Retinal pigment epithelial cell (primary cell): ENCODE measurements around the gene TBC1D21.
A peak's percentile ranks its signal among the peaks of the same experiment; 100 is the strongest.

Source experiments
- DNase-seq: peaks from one replicate; pipeline ENCODE4 v3.0.0-alpha.2; 2010; ENCODE audit warnings: low read depth
- H3K4me3 ChIP-seq: 2 replicates; pipeline ENCODE4 v1.5.1; 2011; ENCODE audit warnings: mild to moderate bottlenecking, low read length, control low read depth, moderate library complexity
- CTCF ChIP-seq: conservative IDR thresholded peaks from 2 replicates; pipeline ENCODE4 v1.5.1; 2011; ENCODE audit warnings: low read depth, low read length, control low read depth, inconsistent platforms

TBC1D21 gene

GRCh38 chr15:73906346-73907034 lies 33.1 kb downstream of the TBC1D21 start:
- no peak overlapping the region for H3K4me3 ChIP-seq
- no peak for TF ChIP-seq CTCF
- no peak for DNase-seq

- TF ChIP-seq CTCF: no peak
- no peak for DNase-seq
- H3K4me3 ChIP-seq: no peak overlapping the region
These were observed 33.7 kb downstream of the TBC1D21 start for GRCh38 chr15:73907035-73907408.

- TF ChIP-seq CTCF: peak; percentile 98
- H3K4me3 ChIP-seq: no peak overlapping the region
- no peak for DNase-seq
These were observed 34.9 kb downstream of the TBC1D21 start for GRCh38 chr15:73908030-73908821.

GRCh38 chr15:73908822-73909122 lies 35.4 kb downstream of the TBC1D21 start:
- no peak for DNase-seq
- no peak overlapping the region for H3K4me3 ChIP-seq

GRCh38 chr15:73909651-73910050 lies 36.3 kb downstream of the TBC1D21 start:
- no peak overlapping the region for H3K4me3 ChIP-seq
- DNase-seq: no peak
- TF ChIP-seq CTCF: no peak

More at GRCh38 chr15:73908822-73909122, 35.4 kb downstream of the TBC1D21 start:
- TF ChIP-seq CTCF: no peak

GRCh38 chr15:73910522-73911303 lies 37.3 kb downstream of the TBC1D21 start:
- no peak for TF ChIP-seq CTCF
- H3K4me3 ChIP-seq: no peak overlapping the region
- no peak for DNase-seq
